ENCODE measurements around the gene RPAP2. TPM values are rescaled to one million over a fixed set of nuclear protein-coding genes. Genes with fewer than 3 reads are reported as not detected.
A peak's percentile ranks its signal among the peaks of the same experiment; 100 is the strongest.
"Not testable (repeated sequence)": the region's sequence is repeated elsewhere in the genome, so short reads cannot be mapped to it uniquely, and the experiment has no call there.

The RPAP2 gene
- polyA plus RNA-seq (2013, experiment 1 of 2; ENCODE audit: insufficient read length): 12.4 TPM
- polyA plus RNA-seq (2013, experiment 2 of 2; ENCODE audit: insufficient read length): 13.4 TPM

GRCh38 chr1:92298573-92299476, at the start of gene RPAP2, which contains the start of gene GLMN:
Gene RPAP2, plus strand, starts transcription at chr1:92299059. Its CDS starts 15 bp downstream, at chr1:92299074.
Gene GLMN, minus strand, starts transcription at chr1:92298987. Its CDS starts 988 bp downstream, at chr1:92297999.
- peak; percentile 87 for DNase-seq

GRCh38 chr1:92254714-92255113, 44.1 kb upstream of the RPAP2 start:
- not testable (repeated sequence) for DNase-seq

- DNase-seq: peak; percentile 42
These were observed 39.5 kb upstream of the RPAP2 start for GRCh38 chr1:92259350-92259749.

GRCh38 chr1:92262516-92262915, 36.3 kb upstream of the RPAP2 start:
- no peak for DNase-seq

DNA sequence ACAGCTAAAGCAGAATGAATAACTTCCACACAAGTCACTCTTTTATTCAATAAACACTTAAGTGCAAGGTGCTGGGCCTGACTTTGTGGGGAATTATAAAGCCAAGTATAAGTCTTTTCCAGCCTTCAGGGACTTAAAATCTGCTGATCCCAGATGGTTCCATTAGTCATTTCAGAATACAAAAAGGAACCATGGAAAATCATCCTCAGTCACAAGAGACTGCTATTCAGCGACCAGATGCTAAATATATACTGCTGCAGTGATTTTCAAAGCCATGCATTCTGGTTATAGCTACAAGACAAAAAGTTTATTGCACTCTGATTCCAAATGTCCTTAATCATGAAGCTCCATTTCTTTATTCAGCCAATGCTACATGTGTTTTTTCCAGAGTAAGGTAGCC, 25.8 kb upstream of the RPAP2 start:
- no peak for DNase-seq

- peak; percentile 47 for DNase-seq
These were observed 23.9 kb upstream of the RPAP2 start for GRCh38 chr1:92274939-92275338.

- DNase-seq: no peak
These were observed 22.8 kb upstream of the RPAP2 start for GRCh38 chr1:92276082-92276481.

- DNase-seq: peak; percentile 91
These were observed 21.6 kb upstream of the RPAP2 start for GRCh38 chr1:92277105-92277723.

DNA sequence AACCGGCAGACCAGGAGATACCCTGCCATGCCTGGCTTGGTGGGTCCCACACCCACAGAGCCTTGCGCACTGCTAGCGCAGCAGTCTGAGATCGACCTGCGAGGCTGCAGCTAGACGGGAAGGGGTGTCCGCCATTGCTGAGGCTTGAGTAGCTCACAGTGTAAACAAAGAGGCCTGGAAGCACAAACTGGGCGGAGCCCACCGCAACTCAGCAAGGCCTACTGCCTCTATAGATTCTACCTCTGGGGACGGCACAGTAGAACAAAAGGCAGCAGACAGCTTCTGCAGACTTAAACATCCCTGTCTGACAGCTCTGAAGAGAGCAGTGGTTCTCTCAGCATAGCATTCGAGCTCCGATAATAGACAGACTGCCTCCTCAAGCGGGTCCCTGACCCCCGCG, 19.1 kb upstream of the RPAP2 start:
- DNase-seq: not testable (repeated sequence)

DNA sequence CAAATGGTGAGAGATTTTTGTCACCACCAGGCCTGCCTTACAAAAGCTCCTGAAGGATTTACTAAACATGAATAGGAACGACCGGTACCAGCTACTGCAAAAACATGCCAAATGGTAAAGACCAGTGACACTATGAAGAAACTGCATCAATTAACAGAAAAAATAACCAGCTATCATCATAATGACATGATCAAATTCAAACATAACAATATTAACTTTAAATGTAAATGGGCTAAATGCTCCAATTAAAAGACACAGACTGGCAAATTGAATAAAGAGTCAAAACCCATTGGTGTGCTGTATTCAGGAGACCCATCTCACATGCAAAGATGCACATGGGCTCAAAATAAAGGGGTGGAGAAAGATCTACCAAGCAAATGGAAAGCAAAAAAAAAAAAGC, 17.4 kb upstream of the RPAP2 start:
- DNase-seq: not testable (repeated sequence)

GRCh38 chr1:92291372-92291999, 7.4 kb upstream of the RPAP2 start:
- peak; percentile 63 for DNase-seq

- no peak for DNase-seq
These were observed 666 bp upstream of the RPAP2 start for GRCh38 chr1:92298213-92298572.

GRCh38 chr1:92299477-92300150, 755 bp downstream of the RPAP2 start:
- no peak for DNase-seq

DNA sequence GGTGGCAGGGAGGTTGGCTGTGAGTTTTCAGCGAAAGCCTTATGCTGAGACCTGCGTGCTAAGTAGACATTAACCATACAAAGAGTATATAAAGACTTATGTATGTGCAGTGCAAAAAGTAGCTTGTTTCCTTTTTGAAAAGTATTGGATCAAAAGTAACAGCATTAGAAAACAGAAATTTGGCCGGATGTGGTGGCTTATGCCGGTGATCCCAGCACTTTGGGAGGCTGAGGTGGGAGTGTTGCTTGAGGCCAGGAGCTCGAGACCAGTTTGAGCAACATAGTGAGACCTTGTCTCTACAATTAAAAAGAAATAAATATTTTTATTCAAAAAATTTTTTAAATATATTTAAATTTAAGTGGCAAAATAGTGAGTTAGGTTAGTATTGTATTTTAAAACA, 2.2 kb downstream of the RPAP2 start:
- no peak for DNase-seq

- no peak for DNase-seq
These were observed 7.2 kb downstream of the RPAP2 start for GRCh38 chr1:92306020-92306419.

- DNase-seq: no peak
These were observed 9.1 kb downstream of the RPAP2 start for GRCh38 chr1:92307980-92308379.

DNA sequence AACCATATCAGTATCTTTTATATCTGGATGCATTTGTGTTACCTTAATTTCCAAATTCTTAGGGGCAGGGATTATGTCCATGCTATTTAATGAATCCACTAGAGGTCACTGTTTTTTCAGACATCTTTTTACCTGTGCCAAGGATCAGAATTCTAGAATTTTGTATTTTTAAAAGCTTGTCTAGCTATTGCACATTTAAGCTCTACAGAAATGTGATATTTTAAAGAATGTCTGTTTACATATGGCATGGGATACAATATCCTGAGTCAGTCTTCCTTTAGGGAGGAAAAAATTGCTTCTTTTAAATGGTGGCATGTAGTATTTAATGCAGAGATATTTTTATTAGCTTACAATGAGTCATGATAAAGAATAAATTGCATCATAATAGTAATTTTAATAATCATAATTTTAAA, 11.3 kb downstream of the RPAP2 start:
- peak; percentile 12 for DNase-seq

GRCh38 chr1:92314024-92314423, 15.2 kb downstream of the RPAP2 start:
- no peak for DNase-seq

DNA sequence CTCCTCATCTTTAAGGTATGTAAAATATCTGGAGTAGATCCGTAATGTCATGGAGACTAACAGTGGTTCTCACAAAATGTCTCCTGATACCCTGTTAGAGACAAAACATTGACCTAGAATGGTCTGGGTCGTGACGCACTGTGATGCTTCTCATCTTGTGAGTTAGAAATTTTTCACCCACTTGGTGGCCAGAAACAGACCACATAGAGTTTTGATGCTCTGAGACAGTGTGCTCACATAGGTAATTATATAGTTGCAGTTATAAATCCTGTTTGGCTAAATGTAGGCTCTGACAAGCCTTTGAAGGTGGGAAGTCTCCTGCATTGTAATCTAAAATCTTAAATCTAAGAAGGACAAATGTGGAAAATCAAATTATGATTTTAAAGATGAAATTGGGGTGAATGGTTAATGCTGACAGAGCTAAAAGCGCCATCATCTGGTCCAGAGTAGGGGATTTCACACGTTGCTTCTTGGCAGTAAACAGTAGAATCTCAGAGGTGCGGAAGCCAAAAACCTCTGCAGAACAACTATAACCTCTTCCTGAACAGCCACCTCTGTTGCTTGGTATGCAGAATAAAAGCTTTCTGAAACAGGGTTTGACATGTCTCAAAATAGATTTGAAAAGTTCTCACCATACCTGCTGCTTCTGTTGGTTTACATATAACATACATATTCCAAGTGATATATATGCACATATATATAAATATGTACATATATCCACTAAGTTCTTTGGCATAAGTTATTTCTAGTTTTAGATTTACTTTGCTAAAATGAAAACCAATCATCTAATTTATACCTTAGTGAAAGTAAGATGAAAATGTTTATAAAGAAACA, 17.1 kb downstream of the RPAP2 start:
- no peak for DNase-seq

- DNase-seq: no peak
These were observed 19.1 kb downstream of the RPAP2 start for GRCh38 chr1:92317836-92318493.

Measured in fibroblast of skin of back (primary cell).